Measurements from ENCODE around the gene KCNQ1. TPM values are rescaled to one million over a fixed set of nuclear protein-coding genes. Genes with fewer than 3 reads are reported as not detected.
A peak's percentile ranks its signal among the peaks of the same experiment; 100 is the strongest.

Gene KCNQ1
- total and polyA plus RNA-seq, 9 of the 15 experiments (the other 6 are each of a cell fraction or from before 2014, with no cell fraction given), result 0.44 TPM; not detected in 8

GRCh38 chr11:2885017-2885677 lies 440.3 kb downstream of the KCNQ1 start (continued):
- TF ChIP-seq, protein P1, sequence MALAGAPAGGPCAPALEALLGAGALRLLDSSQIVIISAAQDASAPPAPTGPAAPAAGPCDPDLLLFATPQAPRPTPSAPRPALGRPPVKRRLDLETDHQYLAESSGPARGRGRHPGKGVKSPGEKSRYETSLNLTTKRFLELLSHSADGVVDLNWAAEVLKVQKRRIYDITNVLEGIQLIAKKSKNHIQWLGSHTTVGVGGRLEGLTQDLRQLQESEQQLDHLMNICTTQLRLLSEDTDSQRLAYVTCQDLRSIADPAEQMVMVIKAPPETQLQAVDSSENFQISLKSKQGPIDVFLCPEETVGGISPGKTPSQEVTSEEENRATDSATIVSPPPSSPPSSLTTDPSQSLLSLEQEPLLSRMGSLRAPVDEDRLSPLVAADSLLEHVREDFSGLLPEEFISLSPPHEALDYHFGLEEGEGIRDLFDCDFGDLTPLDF (CRISPR knock-in tag; IDR thresholded peaks at IDR 0.05), result 0 out of 2 replicates have a peak, but pooled peaks have one; percentile 41
- TF ChIP-seq MEIS2 (IDR thresholded peaks at IDR 0.05; ENCODE audit: partially characterized antibody) (peak; percentile 22), U2AF1 (optimal IDR thresholded peaks at IDR 0.05; ENCODE audit: low read depth, low read length) (no peak), BDP1 (IDR thresholded peaks at IDR 0.05; ENCODE audit: insufficient read depth, insufficient read length) (no peak), ZNF282 (CRISPR knock-in tag; IDR thresholded peaks at IDR 0.05) (peak; percentile 87; the same call in 1 of the 2 replicates), ZC3H11A (IDR thresholded peaks at IDR 0.05; ENCODE audit: low read depth, low read length) (no peak), TGIF2 (CRISPR knock-in tag; IDR thresholded peaks at IDR 0.05) (peak; percentile 92), CTBP1 (IDR thresholded peaks at IDR 0.05; ENCODE audit: borderline replicate concordance) (peak; percentile 92), LARP7 (IDR thresholded peaks at IDR 0.05) (0 out of 2 replicates have a peak, but pooled peaks have one; percentile 32), TCF3 (CRISPR knock-in tag; IDR thresholded peaks at IDR 0.05) (no peak), ZKSCAN8 (CRISPR knock-in tag; IDR thresholded peaks at IDR 0.05) (no peak), SMARCA4 (IDR thresholded peaks at IDR 0.05) (no peak), ZBTB1 (CRISPR knock-in tag; IDR thresholded peaks at IDR 0.05; ENCODE audit: borderline replicate concordance, low read depth) (peak; percentile 88), HMBOX1 (IDR thresholded peaks at IDR 0.05) (no peak), SRSF1 (IDR thresholded peaks at IDR 0.05; ENCODE audit: low read depth, low read length) (no peak)
- TF ChIP-seq, protein P2, sequence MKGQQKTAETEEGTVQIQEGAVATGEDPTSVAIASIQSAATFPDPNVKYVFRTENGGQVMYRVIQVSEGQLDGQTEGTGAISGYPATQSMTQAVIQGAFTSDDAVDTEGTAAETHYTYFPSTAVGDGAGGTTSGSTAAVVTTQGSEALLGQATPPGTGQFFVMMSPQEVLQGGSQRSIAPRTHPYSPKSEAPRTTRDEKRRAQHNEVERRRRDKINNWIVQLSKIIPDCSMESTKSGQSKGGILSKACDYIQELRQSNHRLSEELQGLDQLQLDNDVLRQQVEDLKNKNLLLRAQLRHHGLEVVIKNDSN (CRISPR knock-in tag; IDR thresholded peaks at IDR 0.05), result peak; percentile 51; the same call in 1 of the 2 replicates
- TF ChIP-seq, protein P3, sequence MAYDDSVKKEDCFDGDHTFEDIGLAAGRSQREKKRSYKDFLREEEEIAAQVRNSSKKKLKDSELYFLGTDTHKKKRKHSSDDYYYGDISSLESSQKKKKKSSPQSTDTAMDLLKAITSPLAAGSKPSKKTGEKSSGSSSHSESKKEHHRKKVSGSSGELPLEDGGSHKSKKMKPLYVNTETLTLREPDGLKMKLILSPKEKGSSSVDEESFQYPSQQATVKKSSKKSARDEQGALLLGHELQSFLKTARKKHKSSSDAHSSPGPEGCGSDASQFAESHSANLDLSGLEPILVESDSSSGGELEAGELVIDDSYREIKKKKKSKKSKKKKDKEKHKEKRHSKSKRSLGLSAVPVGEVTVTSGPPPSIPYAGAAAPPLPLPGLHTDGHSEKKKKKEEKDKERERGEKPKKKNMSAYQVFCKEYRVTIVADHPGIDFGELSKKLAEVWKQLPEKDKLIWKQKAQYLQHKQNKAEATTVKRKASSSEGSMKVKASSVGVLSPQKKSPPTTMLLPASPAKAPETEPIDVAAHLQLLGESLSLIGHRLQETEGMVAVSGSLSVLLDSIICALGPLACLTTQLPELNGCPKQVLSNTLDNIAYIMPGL (CRISPR knock-in tag; IDR thresholded peaks at IDR 0.05), result no peak
- TF ChIP-seq, protein P4, sequence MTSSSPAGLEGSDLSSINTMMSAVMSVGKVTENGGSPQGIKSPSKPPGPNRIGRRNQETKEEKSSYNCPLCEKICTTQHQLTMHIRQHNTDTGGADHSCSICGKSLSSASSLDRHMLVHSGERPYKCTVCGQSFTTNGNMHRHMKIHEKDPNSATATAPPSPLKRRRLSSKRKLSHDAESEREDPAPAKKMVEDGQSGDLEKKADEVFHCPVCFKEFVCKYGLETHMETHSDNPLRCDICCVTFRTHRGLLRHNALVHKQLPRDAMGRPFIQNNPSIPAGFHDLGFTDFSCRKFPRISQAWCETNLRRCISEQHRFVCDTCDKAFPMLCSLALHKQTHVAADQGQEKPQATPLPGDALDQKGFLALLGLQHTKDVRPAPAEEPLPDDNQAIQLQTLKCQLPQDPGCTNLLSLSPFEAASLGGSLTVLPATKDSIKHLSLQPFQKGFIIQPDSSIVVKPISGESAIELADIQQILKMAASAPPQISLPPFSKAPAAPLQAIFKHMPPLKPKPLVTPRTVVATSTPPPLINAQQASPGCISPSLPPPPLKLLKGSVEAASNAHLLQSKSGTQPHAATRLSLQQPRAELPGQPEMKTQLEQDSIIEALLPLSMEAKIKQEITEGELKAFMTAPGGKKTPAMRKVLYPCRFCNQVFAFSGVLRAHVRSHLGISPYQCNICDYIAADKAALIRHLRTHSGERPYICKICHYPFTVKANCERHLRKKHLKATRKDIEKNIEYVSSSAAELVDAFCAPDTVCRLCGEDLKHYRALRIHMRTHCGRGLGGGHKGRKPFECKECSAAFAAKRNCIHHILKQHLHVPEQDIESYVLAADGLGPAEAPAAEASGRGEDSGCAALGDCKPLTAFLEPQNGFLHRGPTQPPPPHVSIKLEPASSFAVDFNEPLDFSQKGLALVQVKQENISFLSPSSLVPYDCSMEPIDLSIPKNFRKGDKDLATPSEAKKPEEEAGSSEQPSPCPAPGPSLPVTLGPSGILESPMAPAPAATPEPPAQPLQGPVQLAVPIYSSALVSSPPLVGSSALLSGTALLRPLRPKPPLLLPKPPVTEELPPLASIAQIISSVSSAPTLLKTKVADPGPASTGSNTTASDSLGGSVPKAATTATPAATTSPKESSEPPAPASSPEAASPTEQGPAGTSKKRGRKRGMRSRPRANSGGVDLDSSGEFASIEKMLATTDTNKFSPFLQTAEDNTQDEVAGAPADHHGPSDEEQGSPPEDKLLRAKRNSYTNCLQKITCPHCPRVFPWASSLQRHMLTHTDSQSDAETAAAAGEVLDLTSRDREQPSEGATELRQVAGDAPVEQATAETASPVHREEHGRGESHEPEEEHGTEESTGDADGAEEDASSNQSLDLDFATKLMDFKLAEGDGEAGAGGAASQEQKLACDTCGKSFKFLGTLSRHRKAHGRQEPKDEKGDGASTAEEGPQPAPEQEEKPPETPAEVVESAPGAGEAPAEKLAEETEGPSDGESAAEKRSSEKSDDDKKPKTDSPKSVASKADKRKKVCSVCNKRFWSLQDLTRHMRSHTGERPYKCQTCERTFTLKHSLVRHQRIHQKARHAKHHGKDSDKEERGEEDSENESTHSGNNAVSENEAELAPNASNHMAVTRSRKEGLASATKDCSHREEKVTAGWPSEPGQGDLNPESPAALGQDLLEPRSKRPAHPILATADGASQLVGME (CRISPR knock-in tag; IDR thresholded peaks at IDR 0.05), result no peak
